GM18508 (cell line): ENCODE data around the gene PDE7B.

Source experiments
- ATAC-seq: cut with Tn5 transposase; IDR thresholded peaks from one replicate; pipeline ENCODE4 v1.9.1; 2021; ENCODE audit warnings: moderate number of reproducible peaks; ENCODE audit not compliant: insufficient read depth, unreplicated experiment

PDE7B gene

GRCh38 chr6:136169394-136170148 is 318.1 kb downstream of the PDE7B start:
- no peak for ATAC-seq

GRCh38 chr6:136171231-136171630 is 319.7 kb downstream of the PDE7B start:
- ATAC-seq, result no peak

- no peak for ATAC-seq
Measured at GRCh38 chr6:136173519-136174507, 322.3 kb downstream of the PDE7B start.

GRCh38 chr6:136174510-136174909 is 323.0 kb downstream of the PDE7B start:
- no peak for ATAC-seq

GRCh38 chr6:136175873-136176272 is 324.4 kb downstream of the PDE7B start:
- no peak for ATAC-seq

- no peak for ATAC-seq
Measured at GRCh38 chr6:136178749-136179148, 327.2 kb downstream of the PDE7B start.

GRCh38 chr6:136180704-136181511 is 329.4 kb downstream of the PDE7B start:
- no peak for ATAC-seq

- ATAC-seq, result no peak
Measured at GRCh38 chr6:136181512-136181833, 330.0 kb downstream of the PDE7B start.

GRCh38 chr6:136181861-136182260 is 330.4 kb downstream of the PDE7B start:
- no peak for ATAC-seq

- ATAC-seq, result no peak
Measured at GRCh38 chr6:136184738-136185137, 333.2 kb downstream of the PDE7B start.

- no peak for ATAC-seq
Measured at GRCh38 chr6:136186363-136186762, 334.9 kb downstream of the PDE7B start.

GRCh38 chr6:136188486-136188885 is 337.0 kb downstream of the PDE7B start:
- no peak for ATAC-seq

GRCh38 chr6:136189104-136189503 is 337.6 kb downstream of the PDE7B start:
- no peak for ATAC-seq

GRCh38 chr6:136191606-136192312 is 340.3 kb downstream of the PDE7B start:
- ATAC-seq, result no peak

GRCh38 chr6:136192902-136193301 is 341.4 kb downstream of the PDE7B start:
- ATAC-seq, result no peak

GRCh38 chr6:136201732-136202131 is 350.2 kb downstream of the PDE7B start:
- ATAC-seq, result no peak

GRCh38 chr6:136208783-136209182 is 357.3 kb downstream of the PDE7B start:
- no peak for ATAC-seq

GRCh38 chr6:136209496-136209895 is 358.0 kb downstream of the PDE7B start:
- ATAC-seq, result no peak

GRCh38 chr6:136210398-136211165 is 359.1 kb downstream of the PDE7B start:
- no peak for ATAC-seq
